HepG2 (cell line): ENCODE results near the gene CDK3. TPM values are rescaled to one million over a fixed set of nuclear protein-coding genes. Genes with fewer than 3 reads are reported as not detected.

Experiments used
- ATAC-seq: fragments of 200-7000 bp; cut with Tn5 transposase; 3 replicates; pipeline ENCODE4 v1.9.1; 2020; ENCODE audit warnings: mild to moderate bottlenecking, moderate library complexity
- BruUV-seq: library from RNA; stranded (reverse); fragments of 400-500 nt; replicated peaks from 2 replicates; lab custom pipeline; 2021; lab: Mats Ljungman, UMichigan
- CTCF ChIA-PET: fragments of 300-600 bp; formaldehyde crosslinking; extraction: SDS; loops from one replicate; lab custom pipeline; 2021; ENCODE audit warnings: low total read pairs, inconsistent platforms, low intra/inter-chr PET ratio; lab: Yijun Ruan, JAX
- POLR2A ChIA-PET: fragments of 350-600 bp; sonication (Branson Sonifier 250); formaldehyde crosslinking; loops from one replicate; lab custom pipeline; 2020; ENCODE audit warnings: antibody characterized with exemption, inconsistent platforms; lab: Yijun Ruan, JAX
- DNase-seq: peaks from one replicate; pipeline ENCODE4 v3.0.0-alpha.2; 2015; ENCODE audit warnings: low spot score
- FAIRE-seq: peaks from 3 replicates; lab custom pipeline; 2011; peaks lifted over from hg19 to GRCh38; lab: Jason Lieb, UNC
- H2AFZ ChIP-seq: one replicate; pipeline ENCODE4 v1.6.1; 2011; ENCODE audit warnings: low read length, inconsistent platforms
- H3K27ac ChIP-seq: fragments of 300-600 bp; 3 replicates; pipeline ENCODE4 v1.8.0; 2011; ENCODE audit warnings: mixed run types, mild to moderate bottlenecking, mixed read lengths, low read length, inconsistent platforms; ENCODE audit not compliant: insufficient read depth; ENCODE audit errors: extremely low read length
- H3K27me3 ChIP-seq, 2 experiments: fragments of 200-600 bp in 1 of 2; 2 replicates in 1 of 2; 3 replicates in 1 of 2; pipeline versions ENCODE4 v1.6.0 to v1.8.0; 2011; ENCODE audit warnings: low read length in 2 of 2, mild to moderate bottlenecking in 2 of 2, moderate library complexity in 2 of 2, inconsistent platforms in 1 of 2; ENCODE audit not compliant: insufficient read depth in 2 of 2, control insufficient read depth in 1 of 2
- H3K36me3 ChIP-seq, 2 experiments: fragments of 200-600 bp in 1 of 2; replicated peaks in 1 of 2; 2 replicates in 1 of 2; 3 replicates in 1 of 2; pipeline versions ENCODE4 v1.5.1 to v1.8.0; 2011; ENCODE audit warnings: low read length in 2 of 2, inconsistent platforms in 1 of 2; ENCODE audit not compliant: insufficient read depth in 2 of 2, control insufficient read depth in 1 of 2
- H3K4me1 ChIP-seq: 2 replicates; pipeline ENCODE4 v1.5.1; 2012; ENCODE audit warnings: low read length, inconsistent platforms; ENCODE audit not compliant: insufficient read depth
- H3K4me2 ChIP-seq: 2 replicates; pipeline ENCODE4 v1.6.0; 2011; ENCODE audit warnings: low read depth, low read length, inconsistent platforms
- H3K4me3 ChIP-seq, 3 experiments: fragments of 200-600 bp in 1 of 3; sonication (generic), shearing (Covaris generic) in 1 of 3; replicated peaks in 1 of 3; 2 replicates each; pipeline ENCODE4 v1.5.1; 2011 to 2016; ENCODE audit warnings: low read length in 3 of 3, inconsistent platforms in 2 of 3, low read depth in 2 of 3, mild to moderate bottlenecking in 2 of 3, control low read depth in 1 of 3, mixed read lengths in 1 of 3; ENCODE audit not compliant: insufficient read depth in 1 of 3
- H3K79me2 ChIP-seq: one replicate; pipeline ENCODE4 v1.6.1; 2011; ENCODE audit warnings: low read length, inconsistent platforms; ENCODE audit not compliant: insufficient read depth
- H3K9ac ChIP-seq: 2 replicates; pipeline ENCODE4 v1.6.0; 2011; ENCODE audit warnings: mild to moderate bottlenecking, low read depth, low read length, inconsistent platforms; ENCODE audit not compliant: insufficient read depth
- H3K9me3 ChIP-seq: 2 replicates; pipeline ENCODE4 v1.5.1; 2012; ENCODE audit warnings: mild to moderate bottlenecking, low read length
- H4K20me1 ChIP-seq: 2 replicates; pipeline ENCODE4 v1.6.0; 2011; ENCODE audit warnings: inconsistent platforms, mild to moderate bottlenecking, low read length, moderate library complexity; ENCODE audit not compliant: insufficient read depth
- ARHGAP35 ChIP-seq: sonication (generic); formaldehyde crosslinking; IDR thresholded peaks from 2 replicates; pipeline ENCODE4 v1.9.0; 2022; ENCODE audit warnings: mild to moderate bottlenecking, inconsistent platforms, moderate library complexity, missing genetic modification reagents, borderline replicate concordance
- ATF7 ChIP-seq, 2 experiments: fragments of 450-650 bp in 1 of 2; sonication (generic) in 1 of 2; formaldehyde crosslinking in 1 of 2; IDR thresholded peaks; 2 replicates each; pipeline versions ENCODE4 v1.4.0 to v1.6.1; 2016 to 2020; ENCODE audit warnings: antibody characterized with exemption in 1 of 2, mild to moderate bottlenecking in 1 of 2, missing genetic modification reagents in 1 of 2
- CREB3 ChIP-seq: sonication (generic); formaldehyde crosslinking; IDR thresholded peaks from 2 replicates; pipeline ENCODE4 v1.5.0; 2020; ENCODE audit warnings: missing genetic modification reagents
- EED ChIP-seq: sonication (generic); formaldehyde crosslinking; IDR thresholded peaks from 2 replicates; pipeline ENCODE4 v1.5.0; 2020; ENCODE audit warnings: mild to moderate bottlenecking, missing genetic modification reagents
- ETV5 ChIP-seq: IDR thresholded peaks from 2 replicates; pipeline ENCODE4 v1.6.1; 2018; ENCODE audit warnings: missing biosample characterization, missing genetic modification reagents, inconsistent platforms, borderline replicate concordance
- HNF4A ChIP-seq: sonication (generic); formaldehyde crosslinking; IDR thresholded peaks from 2 replicates; pipeline ENCODE4 v1.4.0; 2020; ENCODE audit warnings: missing genetic modification reagents
- ISL2 ChIP-seq: sonication (generic); formaldehyde crosslinking; IDR thresholded peaks from 2 replicates; pipeline ENCODE4 v1.5.0; 2020; ENCODE audit warnings: missing genetic modification reagents
- KDM5B ChIP-seq: sonication (generic); formaldehyde crosslinking; IDR thresholded peaks from 2 replicates; pipeline ENCODE4 v1.4.0; 2020; ENCODE audit warnings: missing genetic modification reagents, mild to moderate bottlenecking, borderline replicate concordance
- MAZ ChIP-seq, 2 experiments: sonication (generic) in 1 of 2; formaldehyde crosslinking in 1 of 2; IDR thresholded peaks; 2 replicates each; pipeline versions ENCODE4 v1.5.0 to v1.6.1; 2012 to 2020; ENCODE audit warnings: low read depth in 2 of 2, mild to moderate bottlenecking in 2 of 2, borderline replicate concordance in 1 of 2, improper control_type of control experiment in 1 of 2, low read length in 1 of 2, missing genetic modification reagents in 1 of 2, moderate library complexity in 1 of 2
- MIXL1 ChIP-seq: IDR thresholded peaks from 2 replicates; pipeline ENCODE4 v1.6.1; 2016
- NR2F2 ChIP-seq: IDR thresholded peaks from 2 replicates; pipeline ENCODE4 v1.6.1; 2012; ENCODE audit warnings: low read depth, inconsistent platforms, borderline replicate concordance
- PAXIP1 ChIP-seq: sonication (generic); formaldehyde crosslinking; conservative IDR thresholded peaks from 2 replicates; pipeline ENCODE4 v1.4.0; 2020; ENCODE audit warnings: mild to moderate bottlenecking, missing genetic modification reagents, moderate library complexity
- PRMT3 ChIP-seq: sonication (generic); formaldehyde crosslinking; IDR thresholded peaks from 2 replicates; pipeline ENCODE4 v1.8.1; 2022; ENCODE audit warnings: low read depth, mild to moderate bottlenecking, moderate library complexity, missing genetic modification reagents, borderline replicate concordance
- SOX6 ChIP-seq, 2 experiments: fragments of 450-650 bp in 1 of 2; sonication (generic) in 1 of 2; formaldehyde crosslinking in 1 of 2; IDR thresholded peaks; 2 replicates each; pipeline versions ENCODE4 v1.4.0 to v1.6.1; 2017 to 2020; ENCODE audit warnings: antibody characterized with exemption in 1 of 2, mild to moderate bottlenecking in 1 of 2, missing genetic modification reagents in 1 of 2
- ZBTB7B ChIP-seq: sonication (generic); formaldehyde crosslinking; IDR thresholded peaks from 2 replicates; pipeline ENCODE4 v1.4.0; 2020; ENCODE audit warnings: missing genetic modification reagents
- ZFP36L2 ChIP-seq: sonication (generic); formaldehyde crosslinking; IDR thresholded peaks from 2 replicates; pipeline ENCODE4 v1.4.0; 2020; ENCODE audit warnings: missing genetic modification reagents
- ZNF740 ChIP-seq: sonication (generic); formaldehyde crosslinking; IDR thresholded peaks from 2 replicates; pipeline ENCODE4 v1.4.0; 2020; ENCODE audit warnings: missing genetic modification reagents
- WGBS: methylation state at CpG from one replicate; pipeline ENCODE4 v1.1.6; 2017; ENCODE audit warnings: low lambda C conversion rate; 5-methylcytosine and 5-hydroxymethylcytosine counted together
- in situ Hi-C: cut with HindIII; loops from 2 replicates; pipeline ENCODE4 v1.10.0; 2017; ENCODE audit warnings: low pct_unique_long_range_greater_than_20kb; ENCODE audit not compliant: extremely low pct_ligation_motif_present
- intact Hi-C: fragments of 100-400 bp; cut with micrococcal nuclease; formaldehyde crosslinking; loops from one replicate; pipeline ENCODE4 v1.10.0; 2022; ENCODE audit not compliant: unreplicated experiment
- polyA plus RNA-seq, 8 experiments: library from polyadenylated mRNA; depleted of rRNA in 3 of 8; stranded (reverse) in 7 of 8; unstranded in 1 of 8; fragments of >200 nt; fragmentation: Illumina TruSeq in 4 of 8; extraction: Trizol in 4 of 8; gene quantifications; 2 replicates each; pipeline versions ENCODE4 v1.2.1 to v1.2.3, GENCODE V29; 2011 to 2016; ENCODE audit warnings: low read depth in 4 of 8, missing spikeins in 1 of 8, mixed read lengths in 1 of 8; ENCODE audit not compliant: insufficient read depth in 1 of 8
- total RNA-seq, 5 experiments: library from RNA; depleted of rRNA; stranded (reverse); fragments of >200 nt; fragmentation: Illumina TruSeq; extraction: Trizol; gene quantifications; 2 replicates each; pipeline ENCODE4 v1.2.3, GENCODE V29; 2016; ENCODE audit warnings: low read depth in 1 of 5

CDK3 gene
- total and polyA plus RNA-seq, 2 of the 13 experiments (the other 11 are each of a cell fraction or from before 2014, with no cell fraction given): 5.8 to 11.4 TPM

GRCh38 chr17:75959051-75959838 lies 41.4 kb upstream of the CDK3 start:
- H3K9ac ChIP-seq: peak overlapping the region; percentile 8; the same call in 1 of the 2 replicates
- in situ Hi-C loops (loop anchor here (5.0 kb wide), 1 partner anchor 48 kb away; no protein-coding TSS in a partner anchor), intact Hi-C loops (no loop called here)
- H3K36me3 ChIP-seq: peaks cover 24 to 58% of the 10 kb centered on the region in 2 experiments
- ATAC-seq (peak; percentile 69), DNase-seq (peak; percentile 58), FAIRE-seq (peak; percentile 34)
- no peaks in the 10 kb centered on the region for H3K9me3 ChIP-seq
- 24% methylated on average over 8 of the region's 8 CpGs for WGBS
- ChIA-PET CTCF (no interaction called here), POLR2A (interaction anchor here (0.5 to 4.3 kb wide), 12 partner anchors 10 to 54 kb away, joined by 3 to 39 read pairs (median 5); partner anchors contain the start of genes ACOX1, FBF1, MRPL38 and TEN1)
- H3K4me3 ChIP-seq: no peak overlapping the region; a peak in 1 of 6 replicates
- BruUV-seq: no TSS peak
- peaks cover 37% of the 10 kb centered on the region for H3K4me1 ChIP-seq
- H2AFZ ChIP-seq: no peak overlapping the region
- H3K27me3 ChIP-seq: no peaks in the 10 kb centered on the region
- H4K20me1 ChIP-seq: peaks cover 59% of the 10 kb centered on the region
- H3K79me2 ChIP-seq: peaks cover 58% of the 10 kb centered on the region
- peak overlapping the region; percentile 52 for H3K27ac ChIP-seq
- H3K4me2 ChIP-seq: peak overlapping the region; percentile 59
- TF ChIP-seq PAXIP1 (CRISPR knock-in tag) (peak; percentile 80), ATF7 (IDR thresholded peaks at IDR 0.05) (no peak), ATF7 (CRISPR knock-in tag; IDR thresholded peaks at IDR 0.05) (no peak), ETV5 (CRISPR knock-in tag) (no peak; the same call in 1 of the 2 replicates), CREB3 (no peak), PRMT3 (CRISPR knock-in tag) (no peak), MAZ (IDR thresholded peaks at IDR 0.05; ENCODE audit: borderline replicate concordance, low read depth, low read length) (no peak), MAZ (CRISPR knock-in tag; IDR thresholded peaks at IDR 0.05; ENCODE audit: low read depth) (no peak), ZBTB7B (CRISPR knock-in tag) (peak; percentile 69; the same call in 1 of the 2 replicates), MIXL1 (CRISPR knock-in tag) (peak; percentile 72), ARHGAP35 (CRISPR knock-in tag) (no peak), SOX6 (IDR thresholded peaks at IDR 0.05) (no peak), SOX6 (CRISPR knock-in tag; IDR thresholded peaks at IDR 0.05) (peak; percentile 35; the same call in 1 of the 2 replicates), HNF4A (CRISPR knock-in tag) (peak; percentile 60), KDM5B (CRISPR knock-in tag) (no peak), ZNF740 (CRISPR knock-in tag) (no peak), ZFP36L2 (no peak), EED (CRISPR knock-in tag) (no peak), NR2F2 (no peak), ISL2 (CRISPR knock-in tag) (peak; percentile 43; the same call in 1 of the 2 replicates)
